ENCODE data around the gene CCDC196. TPM values are rescaled to one million over a fixed set of nuclear protein-coding genes. Genes with fewer than 3 reads are reported as not detected.

The CCDC196 gene
- total RNA-seq, 1 experiment from 2014 or later, result not detected

GRCh38 chr14:66495218-66496098, 9.3 kb downstream of the CCDC196 start:
- no peaks in the 10 kb centered on the region for H3K4me1 ChIP-seq (ENCODE audit: control insufficient read depth in 1 of 2, insufficient read depth in 2 of 2, low read length in 2 of 2)
- H3K9ac ChIP-seq (ENCODE audit: low read length), result no peak overlapping the region
- BruUV-seq (replicated peaks), result no TSS peak
- H4K20me1 ChIP-seq (ENCODE audit: insufficient read depth), result no peaks in the 10 kb centered on the region
- H3K27me3 ChIP-seq (ENCODE audit: insufficient read depth, low read length), result no peaks in the 10 kb centered on the region
- H3K4me2 ChIP-seq (ENCODE audit: low read length), result no peak overlapping the region
- no peaks in the 10 kb centered on the region for H3K9me3 ChIP-seq (ENCODE audit: control insufficient read depth in 1 of 2, insufficient read depth in 1 of 2, low read depth in 1 of 2, low read length in 2 of 2)
- no peaks in the 10 kb centered on the region for H3K79me2 ChIP-seq (ENCODE audit: insufficient read depth, low read length)
- CTCF ChIA-PET, result interaction anchor here (0.6 to 1.0 kb wide), 2 partner anchors 14 to 129 kb away, joined by 3 to 4 read pairs; no protein-coding TSS in a partner anchor
- DNase-seq (ENCODE audit: low read depth, low spot score), result peak; percentile 39
- TF ChIP-seq POLR2A (IDR thresholded peaks at IDR 0.05; ENCODE audit: borderline replicate concordance, extremely low read depth, insufficient read depth, insufficient read length) (no peak), EGR1 (IDR thresholded peaks at IDR 0.05; ENCODE audit: low read depth) (0 out of 2 replicates have a peak, but pooled peaks have one; percentile 17), RAD21 (IDR thresholded peaks at IDR 0.05; ENCODE audit: low read depth) (peak; percentile 71), SIN3A (IDR thresholded peaks at IDR 0.05; ENCODE audit: low read depth) (no peak), JUND (IDR thresholded peaks at IDR 0.05) (0 out of 2 replicates have a peak, but pooled peaks have one; percentile 6)
- TF ChIP-seq, protein P1, sequence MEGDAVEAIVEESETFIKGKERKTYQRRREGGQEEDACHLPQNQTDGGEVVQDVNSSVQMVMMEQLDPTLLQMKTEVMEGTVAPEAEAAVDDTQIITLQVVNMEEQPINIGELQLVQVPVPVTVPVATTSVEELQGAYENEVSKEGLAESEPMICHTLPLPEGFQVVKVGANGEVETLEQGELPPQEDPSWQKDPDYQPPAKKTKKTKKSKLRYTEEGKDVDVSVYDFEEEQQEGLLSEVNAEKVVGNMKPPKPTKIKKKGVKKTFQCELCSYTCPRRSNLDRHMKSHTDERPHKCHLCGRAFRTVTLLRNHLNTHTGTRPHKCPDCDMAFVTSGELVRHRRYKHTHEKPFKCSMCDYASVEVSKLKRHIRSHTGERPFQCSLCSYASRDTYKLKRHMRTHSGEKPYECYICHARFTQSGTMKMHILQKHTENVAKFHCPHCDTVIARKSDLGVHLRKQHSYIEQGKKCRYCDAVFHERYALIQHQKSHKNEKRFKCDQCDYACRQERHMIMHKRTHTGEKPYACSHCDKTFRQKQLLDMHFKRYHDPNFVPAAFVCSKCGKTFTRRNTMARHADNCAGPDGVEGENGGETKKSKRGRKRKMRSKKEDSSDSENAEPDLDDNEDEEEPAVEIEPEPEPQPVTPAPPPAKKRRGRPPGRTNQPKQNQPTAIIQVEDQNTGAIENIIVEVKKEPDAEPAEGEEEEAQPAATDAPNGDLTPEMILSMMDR (IDR thresholded peaks at IDR 0.05 in 2 of 3, conservative IDR thresholded peaks at IDR 0.05 in 1 of 3; ENCODE audit: borderline replicate concordance in 1 of 3, insufficient read depth in 1 of 3, low read depth in 2 of 3, low read length in 2 of 3), result peak; percentile 54 to 80 (median 68); a peak in 5 of 6 replicates
- no peaks in the 10 kb centered on the region for H3K9me2 ChIP-seq (ENCODE audit: insufficient read depth)
- H3K4me3 ChIP-seq (replicated peaks in 1 of 2; ENCODE audit: low read depth in 1 of 2, low read length in 2 of 2), result no peak overlapping the region
- RAD21 ChIA-PET (ENCODE audit: low non-redundant PET in 1 of 2, low total read pairs in 2 of 2, uncharacterized antibody in 2 of 2, unreplicated experiment in 2 of 2), result interaction anchor here in 1 of 2 experiments (0.7 kb wide), 1 partner anchor 68 kb away, joined by 3 read pairs; no protein-coding TSS in a partner anchor
- POLR2A ChIA-PET, result no interaction called here
- ATAC-seq, result peak; percentile 98
- intact Hi-C loops (cut with micrococcal nuclease), result loop anchor here (5.0 to 10.0 kb wide), 2 partner anchors 249 to 622 kb away; no protein-coding TSS in a partner anchor
- no peak overlapping the region for H3K27ac ChIP-seq (ENCODE audit: low read depth, low read length)
- no peaks in the 10 kb centered on the region for H3K36me3 ChIP-seq (ENCODE audit: control insufficient read depth in 1 of 2, insufficient read depth in 2 of 2, low read length in 2 of 2)
- H2AFZ ChIP-seq (ENCODE audit: low read depth, low read length, poor library complexity, severe bottlenecking), result no peak overlapping the region

All from HCT116 (cell line).